ENCODE results near the gene TTYH2.

- no peak for TF ChIP-seq POLR2AphosphoS5 (IDR thresholded peaks at IDR 0.05)
- TF ChIP-seq POLR2A (IDR thresholded peaks at IDR 0.05) = no peak
- no peak for TF ChIP-seq CTCF (IDR thresholded peaks at IDR 0.05)
Observed at GRCh38 chr17:74185571-74186185, 27.7 kb upstream of the TTYH2 start.

All from sigmoid colon (tissue), 4 donors.